A172 (cell line): ENCODE measurements around the gene AP2S1. TPM values are rescaled to one million over a fixed set of nuclear protein-coding genes. Genes with fewer than 3 reads are reported as not detected.
"Not testable (repeated sequence)": the region's sequence is repeated elsewhere in the genome, so short reads cannot be mapped to it uniquely, and the experiment has no call there.

Experiments
- DNase-seq: peaks from one replicate; pipeline ENCODE4 v3.0.0-alpha.2; 2015; ENCODE audit warnings: low spot score
- total RNA-seq: library from RNA; depleted of rRNA; stranded (reverse); fragments of >200 nt; shearing (Covaris generic); gene quantifications from 2 replicates; pipeline ENCODE4 v1.2.3, GENCODE V29; 2014

The AP2S1 gene
- total RNA-seq, 1 experiment from 2014 or later, result 141 TPM

DNA sequence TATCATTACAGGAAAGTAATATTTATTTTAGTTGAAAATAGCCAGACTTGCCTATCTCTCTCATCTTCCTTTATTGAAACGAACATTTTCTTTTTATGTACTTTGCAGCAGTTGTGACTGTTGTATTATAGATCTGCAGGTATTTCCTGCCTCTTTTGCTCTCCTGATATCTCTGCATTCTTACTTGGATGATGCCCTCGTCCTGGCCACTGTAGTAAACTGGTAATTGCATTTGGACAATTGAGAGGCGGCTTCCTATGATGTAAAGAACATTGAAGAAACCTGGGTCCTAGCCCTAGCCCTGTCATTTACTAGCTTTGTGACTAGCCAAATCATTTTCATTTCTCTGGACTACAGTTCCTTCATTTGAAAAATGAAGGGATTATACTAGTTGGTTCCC, 16.5 kb upstream of the AP2S1 start:
- no peak for DNase-seq

GRCh38 chr19:46866407-46867136, 15.9 kb upstream of the AP2S1 start:
- DNase-seq, result no peak

- DNase-seq, result peak; percentile 55
Observed at GRCh38 chr19:46863818-46864629, 13.4 kb upstream of the AP2S1 start.

GRCh38 chr19:46862974-46863632, 12.5 kb upstream of the AP2S1 start:
- DNase-seq, result no peak

GRCh38 chr19:46862503-46862834, 11.8 kb upstream of the AP2S1 start:
- DNase-seq, result no peak

GRCh38 chr19:46861691-46862502, 11.3 kb upstream of the AP2S1 start:
- no peak for DNase-seq

DNA sequence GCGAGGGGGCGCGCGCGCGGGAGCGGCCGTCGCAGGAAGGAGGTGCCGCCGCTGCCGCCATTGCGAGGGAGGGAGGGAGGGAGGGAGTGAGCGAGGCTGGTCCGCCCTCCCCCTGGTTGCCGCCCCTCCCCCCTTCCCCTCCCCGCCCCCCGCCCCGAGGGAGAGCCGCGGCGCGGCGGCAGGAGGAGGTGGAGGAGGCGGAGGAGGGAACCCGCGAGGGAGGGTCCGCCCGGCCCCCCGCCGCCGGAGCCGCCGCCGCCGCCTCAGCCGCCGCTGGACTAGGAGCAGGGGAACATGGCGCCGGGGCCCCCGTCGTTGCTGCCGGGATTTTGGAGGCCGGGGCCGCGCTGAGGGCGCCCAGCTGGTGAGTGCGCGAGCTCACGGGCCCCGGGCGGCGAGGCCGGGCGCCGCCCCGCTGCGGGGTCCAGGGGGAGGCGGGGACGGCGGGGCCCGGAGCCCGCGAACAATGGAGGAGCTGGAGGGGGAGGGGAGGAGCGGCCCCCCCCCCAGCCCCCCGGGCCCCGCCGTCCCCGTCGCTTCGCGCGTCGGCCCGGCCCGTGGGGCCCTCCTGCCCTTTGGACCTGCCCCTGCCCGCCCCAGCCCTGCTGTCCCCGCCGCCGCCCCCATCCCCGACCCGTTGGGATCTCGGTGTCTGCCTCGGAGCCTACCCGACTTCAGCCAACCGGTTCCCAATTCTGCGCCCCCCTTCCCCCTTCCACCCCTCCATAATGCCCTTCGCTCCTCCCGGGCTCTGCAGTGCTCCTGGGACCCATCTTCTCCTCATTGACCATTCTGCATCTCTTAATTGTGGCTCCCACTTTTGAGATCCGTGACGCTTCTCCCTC, 10.4 kb upstream of the AP2S1 start, which contains the start of gene ARHGAP35:
ARHGAP35 (plus strand) TSS at position 152 of the 845 bp plus-strand sequence. CDS start 57,679 bp downstream, outside the sequence.
- no peak for DNase-seq

- peak; percentile 94 for DNase-seq
Observed at GRCh38 chr19:46860125-46860845, 9.6 kb upstream of the AP2S1 start.

DNA sequence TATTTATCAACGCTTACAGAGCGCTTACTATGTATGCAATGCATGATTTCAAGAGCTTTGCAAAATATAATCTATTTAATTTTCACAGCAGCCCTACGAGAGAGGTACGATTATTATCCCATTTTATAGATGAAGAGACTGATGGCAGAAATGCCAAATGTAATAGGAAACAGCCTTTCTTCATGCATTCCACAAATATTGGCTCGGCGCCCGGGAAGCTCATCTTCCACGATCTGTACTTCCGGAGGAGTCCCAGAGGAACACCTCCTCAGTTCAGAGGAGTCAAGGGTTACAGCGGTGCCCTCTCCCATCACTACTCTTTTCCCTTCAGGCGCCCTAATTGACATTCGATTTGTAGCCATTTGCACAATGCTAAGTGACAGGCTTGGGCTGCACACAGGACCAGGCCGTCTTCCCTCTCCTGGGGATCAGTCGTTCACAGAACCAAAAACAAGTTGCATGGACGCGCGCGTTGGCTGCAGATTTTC, 9.0 kb upstream of the AP2S1 start:
- no peak for DNase-seq

DNA sequence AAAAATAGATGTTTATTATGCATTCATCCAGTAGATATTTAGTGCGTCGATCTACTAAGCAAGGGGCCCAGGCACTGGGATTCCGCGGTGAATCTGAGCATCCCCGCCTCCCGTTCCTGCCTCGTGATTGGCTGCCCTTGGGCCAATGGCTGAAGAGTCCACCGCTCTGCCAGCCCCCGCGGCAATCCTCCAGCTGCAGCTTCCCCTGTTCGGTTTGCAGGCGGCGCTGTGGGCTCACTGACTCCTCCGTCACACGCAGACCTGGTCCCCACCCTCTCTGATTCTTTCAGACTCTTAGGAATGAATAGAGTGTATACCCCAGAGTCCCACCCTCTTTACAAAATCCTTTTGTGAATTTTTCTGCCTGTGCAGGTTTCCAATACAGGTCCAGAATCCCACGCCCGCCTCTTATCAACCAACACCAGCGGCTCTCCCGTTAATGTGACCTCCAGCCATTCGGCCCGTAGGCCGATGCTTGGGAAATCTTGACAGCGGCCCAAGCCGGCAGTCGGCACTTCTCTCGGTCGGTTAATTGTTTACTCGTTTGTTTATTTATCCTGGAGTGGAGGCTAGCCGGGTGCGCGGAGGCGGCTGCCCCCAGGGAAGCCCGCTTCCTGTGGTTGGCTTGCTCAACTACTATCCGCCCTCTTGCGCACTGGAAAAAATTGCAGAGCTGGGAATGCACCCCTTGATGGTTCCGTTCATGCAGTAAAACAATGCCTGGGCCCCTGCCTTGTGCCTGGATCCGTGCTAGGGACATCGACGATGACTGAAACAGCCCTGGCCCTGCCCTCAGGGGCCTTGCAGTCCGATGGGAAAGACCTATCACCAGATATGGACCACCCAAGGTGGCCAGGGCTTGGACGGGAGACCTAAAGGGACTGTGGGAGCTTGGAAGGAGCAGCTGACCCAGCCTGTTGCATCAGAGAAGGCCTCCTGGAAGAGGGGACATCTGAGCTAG, 5.7 kb upstream of the AP2S1 start:
- DNase-seq, result peak; percentile 81

- not testable (repeated sequence) for DNase-seq
Observed at GRCh38 chr19:46854698-46855097, 4.1 kb upstream of the AP2S1 start.

- DNase-seq, result no peak
Observed at GRCh38 chr19:46852830-46853229, 2.2 kb upstream of the AP2S1 start.

DNA sequence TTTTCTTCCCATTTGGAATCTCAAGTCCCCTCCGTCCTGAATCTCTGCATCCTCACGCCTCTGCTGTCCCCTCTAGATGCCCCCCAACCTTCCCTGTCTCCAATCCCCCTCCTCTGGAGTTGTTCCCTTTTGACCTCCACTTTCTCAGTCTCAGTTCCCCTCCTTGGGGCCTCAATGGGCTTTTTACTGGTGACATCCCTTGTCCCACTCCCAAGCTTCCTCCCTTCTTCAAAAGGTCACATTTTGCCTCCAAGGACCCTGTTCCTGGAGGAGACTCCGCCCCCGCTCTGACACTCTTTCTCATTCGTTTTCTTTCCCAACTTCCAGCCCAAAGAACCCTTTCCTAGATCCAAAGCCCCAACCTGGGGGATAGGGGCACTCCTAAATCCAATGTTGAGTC, 1.0 kb downstream of the AP2S1 start:
- DNase-seq, result no peak

DNA sequence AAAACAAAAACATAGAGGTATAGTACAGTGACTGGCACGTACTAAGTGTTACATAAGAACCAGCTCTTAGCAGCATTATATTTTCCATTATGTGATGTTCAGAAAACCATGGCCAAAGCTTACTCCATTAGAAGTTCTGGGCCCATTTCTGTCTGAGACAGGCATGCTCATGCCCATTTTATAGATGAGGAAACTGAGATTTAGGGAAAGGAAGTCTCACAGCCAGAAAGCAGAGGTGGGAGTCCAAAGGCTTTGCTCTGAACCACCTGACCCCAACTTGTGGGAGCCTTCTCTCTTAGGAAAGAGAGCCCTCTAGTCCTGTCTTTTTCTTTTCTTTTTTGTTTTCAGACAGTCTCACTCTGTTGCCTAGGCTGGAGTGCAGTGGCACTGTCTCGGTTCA, 2.3 kb downstream of the AP2S1 start:
- DNase-seq, result no peak

- no peak for DNase-seq
Observed at GRCh38 chr19:46847528-46847927, 3.1 kb downstream of the AP2S1 start.

GRCh38 chr19:46845959-46846459, 4.6 kb downstream of the AP2S1 start:
- no peak for DNase-seq

GRCh38 chr19:46844067-46844489, 6.6 kb downstream of the AP2S1 start:
- DNase-seq, result peak; percentile 74

- DNase-seq, result no peak
Observed at GRCh38 chr19:46842791-46843190, 7.9 kb downstream of the AP2S1 start.
